ENCODE results near the gene CERS4. TPM values are rescaled to one million over a fixed set of nuclear protein-coding genes. Genes with fewer than 3 reads are reported as not detected.
"Not testable (repeated sequence)": the region's sequence is repeated elsewhere in the genome, so short reads cannot be mapped to it uniquely, and the experiment has no call there.

Gene CERS4
- total and polyA plus RNA-seq, 2 donors (not counting 3 experiments of a cell fraction or from before 2014, with no cell fraction given): 4.9 to 7.7 TPM

DNA sequence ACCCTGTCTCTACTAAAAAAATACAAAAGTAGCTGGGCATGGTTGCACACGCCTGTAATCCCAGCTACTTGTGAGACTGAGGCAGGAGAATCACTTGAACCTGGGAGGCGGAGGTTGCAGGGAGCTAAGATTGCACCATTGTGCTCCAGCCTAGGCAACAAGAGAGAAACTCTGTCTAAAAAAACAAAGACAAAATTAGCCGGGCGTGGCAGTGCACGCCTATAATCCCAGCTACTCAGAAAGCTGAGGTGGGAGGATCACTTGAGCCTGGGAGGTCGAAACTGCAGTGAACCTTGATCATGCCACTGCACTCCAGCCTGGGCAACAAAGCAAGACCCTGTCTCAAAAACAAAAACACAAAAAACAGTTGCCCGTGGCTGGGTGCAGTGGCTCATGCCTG is 14.3 kb downstream of the CERS4 start:
- H3K9me1 ChIP-seq (replicated peaks; ENCODE audit: control insufficient read depth, extremely low read depth, insufficient read depth, low read length); H3K4me3 ChIP-seq (replicated peaks in 1 of 3; ENCODE audit: insufficient read depth in 1 of 3, low read depth in 1 of 3, low read length in 3 of 3); dilution Hi-C loops (cut with MboI; ENCODE audit: extremely low pct_ligation_motif_present, low sequenced_read_pairs); DNase-seq (ENCODE audit: low read depth, low spot score); intact Hi-C loops (cut with micrococcal nuclease); H3K4me1 ChIP-seq (ENCODE audit: control insufficient read depth, extremely low read depth, insufficient read depth, low read length); H2AFZ ChIP-seq (ENCODE audit: low read depth, low read length); H3K27me3 ChIP-seq (ENCODE audit: control insufficient read depth in 2 of 2, insufficient read depth in 2 of 2, low read length in 2 of 2); POLR2A ChIA-PET; H3K4me2 ChIP-seq (ENCODE audit: insufficient read depth, low read length); H3K36me3 ChIP-seq (ENCODE audit: control insufficient read depth in 2 of 2, extremely low read depth in 1 of 2, insufficient read depth in 2 of 2, low read length in 2 of 2); H3K79me2 ChIP-seq (ENCODE audit: control insufficient read depth, insufficient read depth, low read length); H3K9ac ChIP-seq (replicated peaks; ENCODE audit: extremely low read depth, insufficient read depth, low read length); H4K20me1 ChIP-seq (replicated peaks; ENCODE audit: control insufficient read depth, extremely low read depth, insufficient read depth, low read length); FAIRE-seq; H3K27ac ChIP-seq (ENCODE audit: insufficient read depth, low read depth, low read length); H3K9me3 ChIP-seq (replicated peaks; ENCODE audit: control insufficient read depth, insufficient read depth, low read length); BruUV-seq (replicated peaks): not testable (repeated sequence)
- CTCF ChIA-PET: interaction anchor here (1.9 kb wide), 1 partner anchor 65 kb away, joined by 6 read pairs; no protein-coding TSS in a partner anchor

GRCh38 chr19:8224394-8225145 is 15.4 kb downstream of the CERS4 start:
- BruUV-seq (replicated peaks): no TSS peak
- Histone ChIP-seq H3K36me3 (ENCODE audit: control insufficient read depth in 2 of 2, extremely low read depth in 1 of 2, insufficient read depth in 2 of 2, low read length in 2 of 2) (no peaks in the 10 kb centered on the region), H3K79me2 (ENCODE audit: control insufficient read depth, insufficient read depth, low read length) (no peaks in the 10 kb centered on the region), H3K9ac (replicated peaks; ENCODE audit: extremely low read depth, insufficient read depth, low read length) (no peak overlapping the region), H2AFZ (ENCODE audit: low read depth, low read length) (no peak overlapping the region), H4K20me1 (replicated peaks; ENCODE audit: control insufficient read depth, extremely low read depth, insufficient read depth, low read length) (no peaks in the 10 kb centered on the region), H3K4me2 (ENCODE audit: insufficient read depth, low read length) (no peak overlapping the region), H3K9me1 (replicated peaks; ENCODE audit: control insufficient read depth, extremely low read depth, insufficient read depth, low read length) (no peaks in the 10 kb centered on the region), H3K4me3 (replicated peaks in 1 of 3; ENCODE audit: insufficient read depth in 1 of 3, low read depth in 1 of 3, low read length in 3 of 3) (no peak overlapping the region), H3K4me1 (ENCODE audit: control insufficient read depth, extremely low read depth, insufficient read depth, low read length) (no peaks in the 10 kb centered on the region), H3K27me3 (ENCODE audit: control insufficient read depth in 2 of 2, insufficient read depth in 2 of 2, low read length in 2 of 2) (no peaks in the 10 kb centered on the region), H3K27ac (ENCODE audit: insufficient read depth, low read depth, low read length) (no peak overlapping the region), H3K9me3 (replicated peaks; ENCODE audit: control insufficient read depth, insufficient read depth, low read length) (no peaks in the 10 kb centered on the region)
- DNase-seq (ENCODE audit: low read depth, low spot score) (no peak), FAIRE-seq (no peak)
- POLR2A ChIA-PET: interaction anchor here (0.7 kb wide), 1 partner anchor 1245 kb away, joined by 3 read pairs; no protein-coding TSS in a partner anchor
- no peak for TF ChIP-seq POLR2A (IDR thresholded peaks at IDR 0.05; ENCODE audit: low read depth, low read length)
- no peak for TF ChIP-seq POLR2AphosphoS5 (IDR thresholded peaks at IDR 0.05; ENCODE audit: insufficient read depth, low read depth, low read length)
- no peak for TF ChIP-seq MYC (IDR thresholded peaks at IDR 0.05; ENCODE audit: low read depth, low read length)
- TF ChIP-seq, protein P1, sequence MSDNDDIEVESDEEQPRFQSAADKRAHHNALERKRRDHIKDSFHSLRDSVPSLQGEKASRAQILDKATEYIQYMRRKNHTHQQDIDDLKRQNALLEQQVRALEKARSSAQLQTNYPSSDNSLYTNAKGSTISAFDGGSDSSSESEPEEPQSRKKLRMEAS (IDR thresholded peaks at IDR 0.05; ENCODE audit: insufficient read depth, insufficient read length): no peak
- TF ChIP-seq JUN (IDR thresholded peaks at IDR 0.05; ENCODE audit: borderline replicate concordance, insufficient read depth, insufficient read length, low read depth): no peak
- TF ChIP-seq CTCF (IDR thresholded peaks at IDR 0.05; ENCODE audit: extremely low read depth in 1 of 2, insufficient read depth in 1 of 2, low read depth in 1 of 2, low read length in 2 of 2): no peak
- no peak for TF ChIP-seq FOS (IDR thresholded peaks at IDR 0.05; ENCODE audit: borderline replicate concordance, insufficient read depth, low read length)
- no peak for TF ChIP-seq GATA2 (IDR thresholded peaks at IDR 0.05; ENCODE audit: insufficient read depth, insufficient read length, low read depth, low read length)
- TF ChIP-seq EZH2 (IDR thresholded peaks at IDR 0.05; ENCODE audit: borderline replicate concordance, low read depth, low read length, severe bottlenecking): no peak
- dilution Hi-C loops (cut with MboI; ENCODE audit: extremely low pct_ligation_motif_present, low sequenced_read_pairs) (no loop called here), intact Hi-C loops (cut with micrococcal nuclease) (no loop called here)
- CTCF ChIA-PET: interaction anchor here (1.9 kb wide), 1 partner anchor 66 kb away, joined by 6 read pairs; no protein-coding TSS in a partner anchor
